Lung (tissue), 12 donors: ENCODE data around the gene KCNG2. TPM values are rescaled to one million over a fixed set of nuclear protein-coding genes. Genes with fewer than 3 reads are reported as not detected.

Experiments
- ATAC-seq: fragments of 200-7000 bp; cut with Tn5 transposase; one replicate; pipeline ENCODE4 v1.9.1; 2020; ENCODE audit warnings: moderate number of reproducible peaks; ENCODE audit not compliant: insufficient read depth, low FRiP score
- DNase-seq, 3 donors: peaks; one replicate each; pipeline ENCODE4 v3.0.0-alpha.2; 2013 to 2017
- H3K27ac ChIP-seq, 2 donors: one replicate each; pipeline ENCODE4 v1.5.1; 2013; ENCODE audit warnings: mild to moderate bottlenecking in 2 of 2, moderate library complexity in 2 of 2, control low read depth in 1 of 2, inconsistent platforms in 1 of 2, low read depth in 1 of 2, low read length in 1 of 2
- H3K27me3 ChIP-seq, 3 donors: one replicate each; pipeline ENCODE4 v1.5.1; 2013; ENCODE audit warnings: low read length in 2 of 3; ENCODE audit not compliant: control insufficient read depth in 3 of 3, insufficient read depth in 3 of 3
- H3K36me3 ChIP-seq, 4 donors: one replicate each; pipeline ENCODE4 v1.5.1; 2013; ENCODE audit warnings: low read length in 4 of 4, mild to moderate bottlenecking in 1 of 4, moderate library complexity in 1 of 4; ENCODE audit not compliant: control insufficient read depth in 4 of 4, insufficient read depth in 4 of 4
- H3K4me1 ChIP-seq, 5 donors: one replicate each; pipeline ENCODE4 v1.5.1; 2013; ENCODE audit warnings: low read length in 5 of 5, mild to moderate bottlenecking in 2 of 5, moderate library complexity in 1 of 5; ENCODE audit not compliant: control insufficient read depth in 5 of 5, insufficient read depth in 5 of 5
- H3K4me3 ChIP-seq: one replicate; pipeline ENCODE4 v1.5.1; 2013; ENCODE audit warnings: mild to moderate bottlenecking, control low read depth, moderate library complexity
- H3K9ac ChIP-seq, 2 donors: one replicate each; pipeline ENCODE4 v1.5.1; 2013; ENCODE audit warnings: low read length in 2 of 2, control low read depth in 1 of 2; ENCODE audit not compliant: insufficient read depth in 1 of 2
- H3K9me3 ChIP-seq, 4 donors: one replicate each; pipeline ENCODE4 v1.5.1; 2013; ENCODE audit warnings: low read length in 3 of 4, mild to moderate bottlenecking in 1 of 4, moderate library complexity in 1 of 4; ENCODE audit not compliant: control insufficient read depth in 4 of 4, insufficient read depth in 3 of 4
- WGBS, 2 donors: extraction: QIAGEN DNeasy Blood & Tissue Kit; methylation state at CpG; one replicate each; pipeline ENCODE4 v1.1.7; 2013; 5-methylcytosine and 5-hydroxymethylcytosine counted together
- polyA plus RNA-seq, 2 donors: library from polyadenylated mRNA; stranded (reverse); fragments of 200-250 nt; gene quantifications; one replicate each; pipeline ENCODE4 v1.2.1, GENCODE V29; 2013
- total RNA-seq, 2 donors: library from RNA; depleted of rRNA in 1 of 2; stranded (reverse); fragments of >200 nt in 1 of 2; gene quantifications; one replicate each; pipeline ENCODE4 v1.2.1, GENCODE V29; 2014 to 2021
- TF ChIP-seq, protein P1 (sequence below): IDR thresholded peaks from 2 replicates; pipeline ENCODE4 v1.5.1; 2012; ENCODE audit warnings: mild to moderate bottlenecking; ENCODE audit errors: control extremely low read depth, extremely low read depth
- donor health status: control.
- donor health status: control.
- donor health status: Bipolar disorder and iron deficiency.
- donor health status: healthy.
- donor health status: DM: yes; HTN: yes; CAD: no.

Gene KCNG2
- total and polyA plus RNA-seq, 4 donors: 0.16 to 1.8 (median 1.2) TPM

DNA sequence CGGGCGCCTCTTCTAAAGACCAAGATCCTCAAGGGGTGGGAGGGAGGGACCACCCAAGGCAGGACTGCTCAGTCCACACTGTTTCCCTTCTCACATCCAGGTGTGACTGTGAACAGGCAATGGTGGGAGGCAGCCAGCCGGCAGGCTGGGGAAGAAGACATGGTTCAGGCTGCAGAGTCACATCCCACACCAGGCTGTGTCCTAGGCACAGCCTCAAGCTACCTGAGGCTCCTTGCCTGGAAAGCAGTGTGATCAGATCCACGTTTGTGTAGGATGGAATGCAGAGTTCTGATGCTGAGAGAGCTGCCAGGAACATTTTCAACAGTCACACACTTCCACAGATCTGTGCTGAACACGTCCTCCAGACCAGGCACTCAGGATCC, 137.4 kb downstream of the KCNG2 start:
- ATAC-seq: no peak
- WGBS, 2 donors: 73 to 91% methylated on average over 5 of the region's 5 CpGs

DNA sequence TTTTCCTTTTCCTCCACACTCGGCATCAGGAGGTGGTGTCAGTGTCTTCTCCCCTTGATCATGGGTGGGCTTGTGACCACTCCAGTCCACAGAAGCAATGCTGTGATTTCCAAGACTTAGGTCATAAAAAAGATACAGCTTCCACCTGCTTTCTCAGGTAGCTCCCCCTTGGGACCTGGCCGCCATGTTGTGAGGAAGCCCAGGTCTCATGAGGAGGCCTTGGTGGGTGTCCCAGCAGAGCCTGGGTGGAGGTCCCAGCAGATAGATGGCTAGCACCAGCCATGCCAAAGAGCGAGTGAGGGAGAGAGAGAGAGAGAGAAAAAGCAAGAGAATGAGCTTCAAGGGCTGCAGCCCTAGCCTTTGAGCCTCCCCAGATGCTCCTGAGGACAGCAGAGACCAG, 137.8 kb downstream of the KCNG2 start:
- ATAC-seq (no peak), DNase-seq (peak in 1 of 3 donors; percentile 3)
- peaks cover 0 to 3% (median 0%) of the 10 kb centered on the region in 5 donors for H3K4me1 ChIP-seq
- H3K27me3 ChIP-seq: no peaks in the 10 kb centered on the region
- WGBS, 2 donors: 94 to 100% methylated on average over 3 of the region's 3 CpGs
- no peak overlapping the region for H3K9ac ChIP-seq
- TF ChIP-seq, protein P1, sequence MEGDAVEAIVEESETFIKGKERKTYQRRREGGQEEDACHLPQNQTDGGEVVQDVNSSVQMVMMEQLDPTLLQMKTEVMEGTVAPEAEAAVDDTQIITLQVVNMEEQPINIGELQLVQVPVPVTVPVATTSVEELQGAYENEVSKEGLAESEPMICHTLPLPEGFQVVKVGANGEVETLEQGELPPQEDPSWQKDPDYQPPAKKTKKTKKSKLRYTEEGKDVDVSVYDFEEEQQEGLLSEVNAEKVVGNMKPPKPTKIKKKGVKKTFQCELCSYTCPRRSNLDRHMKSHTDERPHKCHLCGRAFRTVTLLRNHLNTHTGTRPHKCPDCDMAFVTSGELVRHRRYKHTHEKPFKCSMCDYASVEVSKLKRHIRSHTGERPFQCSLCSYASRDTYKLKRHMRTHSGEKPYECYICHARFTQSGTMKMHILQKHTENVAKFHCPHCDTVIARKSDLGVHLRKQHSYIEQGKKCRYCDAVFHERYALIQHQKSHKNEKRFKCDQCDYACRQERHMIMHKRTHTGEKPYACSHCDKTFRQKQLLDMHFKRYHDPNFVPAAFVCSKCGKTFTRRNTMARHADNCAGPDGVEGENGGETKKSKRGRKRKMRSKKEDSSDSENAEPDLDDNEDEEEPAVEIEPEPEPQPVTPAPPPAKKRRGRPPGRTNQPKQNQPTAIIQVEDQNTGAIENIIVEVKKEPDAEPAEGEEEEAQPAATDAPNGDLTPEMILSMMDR: no peak
- no peak overlapping the region for H3K4me3 ChIP-seq
- H3K36me3 ChIP-seq: peaks cover 0 to 36% (median 22%) of the 10 kb centered on the region in 4 donors
- H3K27ac ChIP-seq: no peak overlapping the region
- peaks cover 0 to 8% (median 4%) of the 10 kb centered on the region in 4 donors for H3K9me3 ChIP-seq

More for the DNA sequence above, 137.4 kb downstream of the KCNG2 start:
- peak in 1 of 3 donors; percentile 4 for DNase-seq
- Histone ChIP-seq H3K9ac (no peak overlapping the region), H3K36me3 (peaks cover 0 to 32% (median 19%) of the 10 kb centered on the region in 4 donors), H3K27me3 (no peaks in the 10 kb centered on the region), H3K4me1 (peaks cover 0 to 3% (median 0%) of the 10 kb centered on the region in 5 donors), H3K9me3 (peaks cover 0 to 8% (median 5%) of the 10 kb centered on the region in 4 donors), H3K27ac (no peak overlapping the region), H3K4me3 (no peak overlapping the region)
- TF ChIP-seq, protein P1: no peak

DNA sequence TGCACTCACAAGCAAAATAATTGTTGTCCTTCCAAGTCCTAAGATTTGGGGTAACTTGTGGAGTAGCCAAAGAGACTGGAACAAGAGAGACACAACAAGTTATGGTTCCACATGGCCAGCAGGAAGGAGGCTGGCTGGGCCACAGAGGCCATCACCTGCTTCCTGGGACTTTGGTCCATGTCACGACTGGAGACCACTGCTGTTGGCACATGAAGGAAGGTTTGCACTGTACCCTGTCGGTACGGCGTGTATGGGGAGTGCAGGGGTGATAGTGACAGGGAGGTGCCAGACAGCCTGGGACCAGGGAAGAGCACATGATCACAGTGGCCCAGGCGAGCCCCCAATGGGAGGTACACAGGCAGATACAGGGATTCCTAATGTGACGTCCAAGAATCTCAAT, 138.2 kb downstream of the KCNG2 start:
- Histone ChIP-seq H3K9me3 (peaks cover 0 to 8% (median 3%) of the 10 kb centered on the region in 4 donors), H3K27me3 (no peaks in the 10 kb centered on the region), H3K36me3 (peaks cover 0 to 38% (median 24%) of the 10 kb centered on the region in 4 donors), H3K9ac (no peak overlapping the region), H3K4me1 (peaks cover 0 to 3% (median 0%) of the 10 kb centered on the region in 5 donors), H3K27ac (no peak overlapping the region), H3K4me3 (no peak overlapping the region)
- no peak for ATAC-seq
- 96 to 98% methylated on average over 6 of the region's 6 CpGs for WGBS, 2 donors
- TF ChIP-seq, protein P1: no peak
- DNase-seq: no peak

DNA sequence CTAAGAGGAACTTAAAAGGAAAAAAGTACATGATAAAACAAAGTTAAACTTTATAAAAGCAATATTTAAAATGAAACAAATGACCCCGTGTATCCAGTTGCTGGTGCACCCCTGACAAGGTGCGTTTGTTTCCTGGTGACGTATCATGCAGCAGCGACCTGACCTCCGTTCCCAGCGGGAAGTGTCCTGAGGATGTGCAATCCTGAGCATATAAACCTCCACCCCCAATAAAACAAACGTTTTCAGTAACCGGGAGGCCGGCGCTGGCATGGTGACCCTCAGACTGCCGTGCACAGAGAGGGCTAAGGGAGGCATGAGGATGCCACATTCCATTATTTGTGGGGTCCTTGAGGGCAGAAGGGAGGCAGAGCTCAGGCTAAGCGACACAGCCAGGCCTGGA, 138.9 kb downstream of the KCNG2 start:
- H3K9me3 ChIP-seq: peaks cover 0 to 8% (median 3%) of the 10 kb centered on the region in 4 donors
- H3K27ac ChIP-seq: no peak overlapping the region
- DNase-seq: no peak
- WGBS, 2 donors: 91 to 96% methylated on average over 12 of the region's 12 CpGs
- H3K4me1 ChIP-seq: peaks cover 0 to 3% (median 0%) of the 10 kb centered on the region in 5 donors
- TF ChIP-seq, protein P1: no peak
- H3K4me3 ChIP-seq: no peak overlapping the region
- no peak overlapping the region for H3K9ac ChIP-seq
- no peaks in the 10 kb centered on the region for H3K27me3 ChIP-seq
- H3K36me3 ChIP-seq: peaks cover 0 to 40% (median 27%) of the 10 kb centered on the region in 4 donors
- no peak for ATAC-seq
